ENCODE results near the gene CUX1.
"Not testable (repeated sequence)": the region's sequence is repeated elsewhere in the genome, so short reads cannot be mapped to it uniquely, and the experiment has no call there.

The CUX1 gene

DNA sequence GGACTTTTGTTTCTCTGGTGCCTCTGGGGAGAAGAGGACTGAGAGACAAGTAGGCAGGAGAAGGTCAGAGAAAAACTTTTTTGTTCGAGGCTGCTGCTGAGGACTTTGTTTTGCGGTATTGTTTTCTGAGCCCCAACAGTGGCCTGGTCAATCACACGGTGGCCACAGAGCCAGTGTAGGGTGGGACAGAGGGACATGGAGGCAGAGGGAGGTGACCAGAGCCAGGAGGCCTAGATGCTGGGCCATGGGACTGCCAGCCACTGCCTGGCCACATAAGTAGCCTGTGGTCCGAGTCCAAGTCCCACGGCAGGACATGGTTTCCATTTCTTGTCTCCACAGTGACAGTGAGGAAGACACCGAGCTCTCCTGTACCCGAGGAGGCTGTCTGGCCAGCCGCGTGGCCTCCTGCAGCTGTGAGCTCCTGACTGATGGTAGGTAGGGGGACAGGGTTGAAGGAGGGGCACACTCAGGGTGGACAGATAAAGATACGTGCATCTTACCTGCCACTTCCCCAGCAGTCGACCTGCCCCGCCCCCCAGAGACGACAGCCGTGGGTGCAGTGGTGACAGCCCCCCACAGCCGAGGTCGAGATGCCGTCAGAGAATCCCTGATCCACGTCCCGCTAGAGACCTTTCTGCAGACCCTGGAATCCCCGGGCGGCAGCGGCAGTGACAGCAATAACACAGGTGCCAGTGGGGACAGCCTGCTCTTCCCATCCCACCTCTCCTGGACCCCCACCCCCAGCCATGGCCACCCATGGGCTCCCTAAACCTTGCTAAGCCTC, 496.8 kb downstream of the CUX1 start:
- no peak for DNase-seq (ENCODE audit: low read depth)

DNA sequence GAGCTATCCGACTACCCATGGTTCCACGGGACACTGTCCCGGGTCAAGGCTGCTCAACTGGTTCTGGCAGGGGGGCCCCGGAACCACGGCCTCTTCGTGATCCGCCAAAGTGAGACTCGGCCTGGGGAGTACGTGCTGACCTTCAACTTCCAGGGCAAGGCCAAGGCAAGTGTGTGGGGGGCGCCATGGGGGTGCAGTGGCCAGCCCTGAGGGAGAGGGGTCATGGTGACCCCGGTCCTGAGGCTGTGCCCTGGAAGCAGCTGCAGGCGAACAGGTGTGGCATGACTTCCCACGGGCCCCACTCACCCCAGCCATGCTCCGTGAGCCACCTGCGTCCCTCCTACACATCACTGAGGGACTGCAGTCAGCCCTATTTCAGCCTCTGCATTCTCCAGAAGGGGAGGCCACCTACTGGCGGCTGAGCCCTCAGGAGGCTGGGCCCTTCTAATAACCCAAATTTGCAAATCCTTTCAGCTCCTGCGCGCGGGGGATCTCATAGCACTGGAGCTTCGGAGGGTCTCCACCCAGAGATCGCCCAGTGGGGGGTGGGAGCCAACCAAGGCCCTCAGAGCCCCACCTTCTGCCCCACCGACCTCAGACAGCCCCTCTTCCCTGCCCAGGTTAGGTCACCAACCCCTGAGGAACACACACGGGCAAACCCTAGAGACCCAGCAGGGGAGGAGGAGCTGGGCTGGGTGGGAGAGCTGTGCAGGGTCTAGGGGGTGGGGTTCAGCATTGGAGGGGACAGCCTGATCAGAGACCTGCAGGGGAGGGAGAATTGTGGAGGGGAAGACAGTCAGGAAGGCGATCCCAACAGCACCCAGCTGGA, 500.0 kb downstream of the CUX1 start:
- DNase-seq (ENCODE audit: low read depth), result no peak

DNA sequence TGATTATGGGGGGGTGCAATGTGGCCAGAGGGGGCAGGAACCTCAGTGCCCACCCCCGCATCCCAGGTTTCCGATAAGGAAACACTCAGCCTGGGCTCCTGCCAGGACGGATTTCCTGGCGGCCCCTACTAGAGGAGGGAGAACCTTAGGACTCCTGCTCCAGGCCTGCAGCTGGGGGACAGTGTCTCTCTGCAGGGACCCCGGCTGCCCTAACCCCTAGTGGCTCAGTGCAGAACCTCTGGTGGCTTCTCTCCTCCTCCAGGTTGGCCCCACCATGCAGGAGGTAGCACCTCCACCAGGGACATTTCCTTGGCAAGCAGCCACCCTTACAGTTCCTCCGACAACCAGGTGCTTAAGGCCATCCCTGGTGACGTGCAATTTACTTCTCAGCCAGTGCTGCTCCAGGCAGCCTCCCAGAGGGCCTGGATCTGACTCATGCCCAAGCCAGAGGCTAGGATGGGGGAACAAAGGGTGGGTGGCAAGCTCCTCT, 501.1 kb downstream of the CUX1 start:
- no peak for DNase-seq (ENCODE audit: low read depth)

GRCh38 chr7:102319671-102320070, 502.2 kb downstream of the CUX1 start:
- DNase-seq (ENCODE audit: low read depth), result no peak

DNA sequence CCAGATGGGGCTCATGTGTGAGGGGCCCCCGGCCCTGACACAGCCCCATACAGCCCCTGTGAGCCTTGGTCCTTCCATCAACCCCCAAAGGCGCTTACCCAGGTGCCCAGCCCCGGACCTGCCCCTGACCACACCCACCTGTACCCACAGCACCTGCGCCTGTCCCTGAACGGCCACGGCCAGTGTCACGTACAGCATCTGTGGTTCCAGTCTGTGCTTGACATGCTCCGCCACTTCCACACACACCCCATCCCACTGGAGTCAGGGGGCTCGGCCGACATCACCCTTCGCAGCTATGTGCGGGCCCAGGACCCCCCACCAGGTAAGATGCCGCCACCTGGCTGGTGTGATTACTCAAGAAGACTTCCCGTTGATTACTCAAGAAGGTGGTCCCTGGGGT, 502.8 kb downstream of the CUX1 start:
- DNase-seq (ENCODE audit: low read depth), result no peak

GRCh38 chr7:102320601-102321350, 503.4 kb downstream of the CUX1 start:
- DNase-seq (ENCODE audit: low read depth), result no peak

GRCh38 chr7:102321351-102322201, 504.1 kb downstream of the CUX1 start:
- no peak for DNase-seq (ENCODE audit: low read depth)

DNA sequence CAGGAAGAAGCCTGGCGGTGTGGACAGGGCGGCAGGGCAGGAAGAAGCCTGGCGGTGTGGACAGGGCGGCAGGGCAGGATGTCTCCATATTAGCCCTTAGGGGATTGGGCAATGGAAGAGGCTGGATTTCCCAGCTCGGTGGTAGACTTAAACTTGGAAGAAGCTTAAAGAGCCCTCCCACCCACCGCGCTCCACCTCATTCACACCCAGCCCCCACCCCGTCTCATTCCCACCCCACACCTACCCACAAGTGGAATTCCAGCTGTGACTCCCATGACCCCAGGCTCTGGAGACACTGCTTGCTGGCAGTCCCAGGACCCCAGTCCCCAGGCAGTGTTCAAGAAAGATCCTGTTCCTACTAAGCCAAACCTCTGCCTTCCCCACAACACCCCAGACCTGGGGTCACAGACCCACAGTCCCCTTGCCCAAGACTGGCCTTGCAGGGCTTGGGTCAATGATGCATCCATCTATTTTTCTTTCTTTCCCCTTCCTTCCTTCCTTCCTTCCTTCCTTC, 504.8 kb downstream of the CUX1 start:
- DNase-seq (ENCODE audit: low read depth), result no peak

GRCh38 chr7:102323914-102324195, 506.4 kb downstream of the CUX1 start:
- no peak for DNase-seq (ENCODE audit: low read depth)

- DNase-seq (ENCODE audit: low read depth), result not testable (repeated sequence)
Observed at GRCh38 chr7:102325106-102325505, 507.7 kb downstream of the CUX1 start.

DNA sequence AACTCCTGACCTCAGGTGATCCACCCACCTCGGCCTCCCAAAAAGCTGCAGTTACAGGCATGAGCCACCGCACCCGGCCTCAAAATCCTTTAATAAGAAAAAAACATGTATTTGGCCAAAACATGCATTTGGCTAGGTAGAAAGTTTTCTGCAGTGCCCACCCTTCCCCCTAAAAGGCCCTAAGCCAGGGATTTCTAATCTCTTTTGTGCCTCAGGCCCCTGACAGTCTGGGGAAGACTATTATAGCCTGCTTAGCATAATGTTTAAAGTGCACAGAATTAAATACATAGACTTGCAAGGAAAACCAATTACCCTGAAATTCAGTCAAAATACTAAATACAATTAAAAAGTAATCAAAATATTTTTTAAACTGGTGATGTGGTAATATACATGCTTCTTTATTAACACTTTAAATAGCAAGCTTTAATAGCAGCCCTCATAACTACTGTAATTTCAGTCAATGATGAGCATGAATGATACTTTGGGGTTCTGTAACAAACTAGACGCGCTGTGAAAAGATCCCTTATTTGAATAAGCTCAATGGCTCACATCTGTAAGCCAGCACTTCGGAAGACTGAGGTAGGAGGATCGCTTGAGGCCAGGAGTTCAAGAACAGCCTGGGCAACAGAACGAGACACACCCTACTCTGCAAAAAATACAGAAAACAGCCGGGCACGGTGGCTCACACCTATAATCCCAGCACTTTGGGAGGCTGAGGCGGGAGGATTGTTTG, 508.9 kb downstream of the CUX1 start:
- DNase-seq (ENCODE audit: low read depth), result no peak

GRCh38 chr7:102327183-102327582, 509.8 kb downstream of the CUX1 start:
- DNase-seq (ENCODE audit: low read depth), result not testable (repeated sequence)

DNA sequence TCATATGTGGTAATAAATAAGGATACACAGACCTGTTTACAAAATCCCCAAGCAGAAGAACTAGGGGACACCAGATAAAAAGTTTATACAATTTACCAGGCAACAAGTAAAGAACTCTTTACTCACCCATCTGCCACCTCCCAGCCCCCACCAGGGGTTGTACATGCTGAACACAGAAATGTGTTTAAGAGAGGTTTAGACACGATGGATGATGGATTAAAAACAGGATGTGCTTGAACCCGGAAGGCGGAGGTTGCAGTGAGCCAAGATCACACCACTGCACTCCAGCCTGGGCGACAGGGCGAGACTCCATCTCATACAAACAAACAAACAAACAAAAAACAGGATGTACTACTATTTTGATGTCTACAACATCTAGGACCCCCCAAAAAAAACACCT, 511.4 kb downstream of the CUX1 start:
- not testable (repeated sequence) for DNase-seq (ENCODE audit: low read depth)

DNA sequence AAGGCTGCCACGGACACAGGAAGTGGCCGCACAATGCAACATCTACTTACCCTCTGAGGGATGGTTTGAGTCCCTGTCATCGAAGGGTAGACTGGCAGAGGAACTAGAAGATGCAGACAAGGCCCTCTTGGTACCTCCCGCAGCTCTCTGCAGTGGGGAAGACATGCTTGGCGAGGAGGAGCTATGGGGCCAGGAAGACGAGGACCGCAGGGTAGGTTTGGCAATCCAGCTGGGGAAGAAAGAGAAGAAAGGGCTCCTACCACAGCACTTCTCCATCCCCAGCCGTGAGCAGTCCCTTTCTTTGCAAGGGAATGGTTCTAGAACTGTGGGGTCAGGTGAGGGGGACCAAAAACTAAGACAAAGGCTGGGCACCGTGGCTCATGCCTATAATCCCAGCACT, 511.9 kb downstream of the CUX1 start:
- DNase-seq (ENCODE audit: low read depth), result not testable (repeated sequence)

DNA sequence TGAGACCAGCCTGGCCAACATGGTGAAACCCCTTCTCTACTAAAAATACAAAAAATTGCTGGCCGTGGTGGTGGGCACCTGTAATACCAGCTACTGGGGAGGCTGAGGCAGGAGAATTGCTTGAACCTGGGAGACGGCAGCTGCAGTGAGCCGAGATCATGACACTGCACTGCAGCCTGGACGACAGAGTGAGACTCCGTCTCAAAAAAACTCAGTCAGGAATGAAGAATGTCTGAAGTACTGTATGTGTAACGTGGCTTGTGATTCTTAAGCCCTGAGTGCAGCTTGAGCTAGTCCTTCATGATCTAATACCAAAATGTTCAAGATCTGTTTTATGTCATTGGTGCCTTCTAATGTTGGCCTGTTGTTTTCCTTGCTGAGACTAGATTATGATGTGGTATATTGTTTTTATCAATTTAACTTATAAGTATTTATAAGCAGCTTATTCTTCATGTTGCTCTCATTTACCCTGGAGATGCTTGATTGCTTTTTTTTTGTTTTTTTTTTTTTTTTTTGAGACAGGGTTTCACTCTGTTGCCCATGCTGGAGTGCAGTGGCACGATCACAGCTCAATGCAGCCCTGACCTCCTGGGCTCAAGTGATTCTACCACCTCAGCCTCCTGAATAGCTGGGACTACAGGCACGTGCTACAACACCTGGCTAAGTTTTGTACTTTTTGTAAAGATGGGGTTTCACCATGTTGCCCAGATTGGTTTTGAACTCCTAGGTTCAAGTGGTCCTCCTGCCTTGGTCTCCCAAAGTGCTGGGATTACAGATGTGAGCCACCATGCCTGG, 513.4 kb downstream of the CUX1 start:
- DNase-seq (ENCODE audit: low read depth), result not testable (repeated sequence)
